PC-9 (cell line): Measurements from ENCODE around the gene TLCD3A. TPM values are rescaled to one million over a fixed set of nuclear protein-coding genes. Genes with fewer than 3 reads are reported as not detected.

ENCODE experiments used
- BruUV-seq: library from RNA; stranded (reverse); fragments of 400-500 nt; replicated peaks from 2 replicates; lab custom pipeline; 2021; lab: Mats Ljungman, UMichigan
- CTCF ChIA-PET: fragments of 300-600 bp; sonication (Branson Sonifier 250); formaldehyde crosslinking; loops from one replicate; lab custom pipeline; 2022; ENCODE audit warnings: antibody characterized with exemption; lab: Charles Lee
- POLR2A ChIA-PET: fragments of 300-600 bp; sonication (Branson Sonifier 250); formaldehyde crosslinking; loops from one replicate; lab custom pipeline; 2022; ENCODE audit warnings: antibody characterized with exemption; ENCODE audit not compliant: unreplicated experiment; lab: Charles Lee
- DNase-seq, 2 experiments: peaks; one replicate each; pipeline versions ENCODE4 v3.0.0 to v3.0.0-alpha.2; 2015 to 2022; ENCODE audit warnings: mixed read lengths in 1 of 2
- H2AFZ ChIP-seq: fragments of 200-600 bp; sonication (generic); 2 replicates; pipeline ENCODE4 v1.8.1; 2017; ENCODE audit warnings: antibody characterized with exemption
- H3F3A ChIP-seq: fragments of 200-600 bp; sonication (generic); 2 replicates; pipeline ENCODE4 v1.8.1; 2017; ENCODE audit warnings: antibody characterized with exemption, mild to moderate bottlenecking, low read depth; ENCODE audit not compliant: insufficient read depth
- H3K27ac ChIP-seq: fragments of 200-600 bp; sonication (generic); 2 replicates; pipeline ENCODE4 v1.6.1; 2016; ENCODE audit warnings: mixed run types
- H3K27me3 ChIP-seq: fragments of 200-600 bp; sonication (generic); 2 replicates; pipeline ENCODE4 v1.6.1; 2016; ENCODE audit warnings: low read depth, mixed run types; ENCODE audit not compliant: insufficient read depth
- H3K36me3 ChIP-seq: fragments of 200-600 bp; sonication (generic); 2 replicates; pipeline ENCODE4 v1.6.1; 2016; ENCODE audit warnings: low read depth, mixed run types
- H3K4me1 ChIP-seq: fragments of 200-600 bp; sonication (generic); replicated peaks from 2 replicates; pipeline ENCODE4 v1.6.1; 2016; ENCODE audit warnings: mixed run types; ENCODE audit not compliant: insufficient read depth
- H3K4me2 ChIP-seq: fragments of 200-600 bp; sonication (generic); 2 replicates; pipeline ENCODE4 v1.6.1; 2017; ENCODE audit warnings: mixed run types
- H3K4me3 ChIP-seq: fragments of 200-600 bp; sonication (generic); 2 replicates; pipeline ENCODE4 v1.6.1; 2016; ENCODE audit warnings: mixed run types
- H3K79me2 ChIP-seq: fragments of 200-600 bp; sonication (generic); 2 replicates; pipeline ENCODE4 v1.6.1; 2017; ENCODE audit warnings: low read depth, mixed run types
- H3K9me2 ChIP-seq: fragments of 200-600 bp; sonication (generic); 2 replicates; pipeline ENCODE4 v1.8.1; 2017; ENCODE audit warnings: mild to moderate bottlenecking; ENCODE audit not compliant: insufficient read depth
- H3K9me3 ChIP-seq: fragments of 200-600 bp; sonication (generic); 2 replicates; pipeline ENCODE4 v1.8.1; 2016; ENCODE audit warnings: low read depth; ENCODE audit not compliant: insufficient read depth
- H4K20me1 ChIP-seq: fragments of 200-600 bp; sonication (generic); 2 replicates; pipeline ENCODE4 v1.8.1; 2017; ENCODE audit not compliant: insufficient read depth
- EZH2 ChIP-seq: fragments of 200-600 bp; sonication (generic); IDR thresholded peaks from 2 replicates; pipeline ENCODE4 v1.8.0; 2017; ENCODE audit warnings: antibody characterized with exemption, low read depth
- intact Hi-C: fragments of 100-400 bp; cut with micrococcal nuclease; formaldehyde crosslinking; loops from one replicate; pipeline ENCODE4 v1.10.0; 2022; ENCODE audit not compliant: unreplicated experiment
- total RNA-seq: library from RNA; stranded (reverse); gene quantifications from 2 replicates; pipeline ENCODE4 v1.2.3, GENCODE V29; 2021
- TF ChIP-seq, protein P1 (sequence below): fragments of 200-600 bp; sonication (generic); conservative IDR thresholded peaks from 2 replicates; pipeline ENCODE4 v1.6.1; 2017; ENCODE audit warnings: mixed run types, antibody characterized with exemption, mild to moderate bottlenecking, moderate library complexity

Gene TLCD3A
- total RNA-seq, 1 experiment from 2014 or later = 13.4 TPM

DNA sequence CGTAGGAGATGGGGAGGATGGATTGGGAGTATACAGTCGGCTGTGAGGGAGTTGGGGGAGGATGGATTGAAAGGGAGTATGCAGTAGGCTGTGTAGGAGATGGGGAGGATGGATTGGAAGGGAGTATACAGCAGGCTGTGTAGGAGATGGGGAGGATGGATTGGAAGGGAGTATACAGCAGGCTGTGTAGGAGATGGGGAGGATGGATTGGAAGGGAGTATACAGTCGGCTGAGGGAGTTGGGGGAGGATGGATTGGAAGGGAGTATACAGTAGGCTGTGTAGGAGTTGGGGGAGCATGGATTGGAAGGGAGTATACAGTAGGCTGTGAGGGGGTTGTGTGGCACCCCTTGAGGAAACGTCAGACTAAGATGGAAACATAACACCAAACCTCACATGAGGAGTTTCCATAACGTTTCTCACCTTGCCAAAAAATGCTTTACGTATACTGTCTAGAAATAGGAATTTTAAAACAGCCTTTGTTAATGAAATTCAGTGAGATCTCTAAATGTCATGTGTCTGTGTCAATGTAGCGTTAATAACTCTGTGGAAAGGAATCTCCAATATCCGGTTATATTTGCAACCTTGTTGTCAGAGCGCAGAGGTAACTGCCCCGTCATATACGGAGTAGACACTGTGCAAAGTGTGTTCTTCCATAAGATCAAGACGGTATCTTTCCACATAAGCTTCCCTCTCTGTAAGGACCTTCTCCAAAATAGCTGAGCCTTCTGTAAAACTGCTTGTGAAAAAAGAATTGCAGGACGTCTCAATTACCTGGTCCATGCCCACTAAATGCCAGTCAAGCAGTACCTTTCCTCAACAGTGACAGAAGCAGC lies 11.5 kb upstream of the TLCD3A start:
- H2AFZ ChIP-seq = no peak overlapping the region
- no TSS peak for BruUV-seq
- H3K27ac ChIP-seq = no peak overlapping the region
- no peak overlapping the region for H3K4me3 ChIP-seq
- no peak for DNase-seq
- no peaks in the 10 kb centered on the region for H3K9me2 ChIP-seq
- H3F3A ChIP-seq = peaks cover 13% of the 10 kb centered on the region; the same call in 1 of the 2 replicates
- CTCF ChIA-PET = no interaction called here
- no peaks in the 10 kb centered on the region for H3K9me3 ChIP-seq
- H3K79me2 ChIP-seq = no peaks in the 10 kb centered on the region
- no peaks in the 10 kb centered on the region for H3K27me3 ChIP-seq
- intact Hi-C loops = no loop called here
- peaks cover 10% of the 10 kb centered on the region for H3K4me1 ChIP-seq
- no peak overlapping the region for H3K4me2 ChIP-seq
- no peaks in the 10 kb centered on the region for H4K20me1 ChIP-seq
- POLR2A ChIA-PET = no interaction called here
- TF ChIP-seq, protein P1, sequence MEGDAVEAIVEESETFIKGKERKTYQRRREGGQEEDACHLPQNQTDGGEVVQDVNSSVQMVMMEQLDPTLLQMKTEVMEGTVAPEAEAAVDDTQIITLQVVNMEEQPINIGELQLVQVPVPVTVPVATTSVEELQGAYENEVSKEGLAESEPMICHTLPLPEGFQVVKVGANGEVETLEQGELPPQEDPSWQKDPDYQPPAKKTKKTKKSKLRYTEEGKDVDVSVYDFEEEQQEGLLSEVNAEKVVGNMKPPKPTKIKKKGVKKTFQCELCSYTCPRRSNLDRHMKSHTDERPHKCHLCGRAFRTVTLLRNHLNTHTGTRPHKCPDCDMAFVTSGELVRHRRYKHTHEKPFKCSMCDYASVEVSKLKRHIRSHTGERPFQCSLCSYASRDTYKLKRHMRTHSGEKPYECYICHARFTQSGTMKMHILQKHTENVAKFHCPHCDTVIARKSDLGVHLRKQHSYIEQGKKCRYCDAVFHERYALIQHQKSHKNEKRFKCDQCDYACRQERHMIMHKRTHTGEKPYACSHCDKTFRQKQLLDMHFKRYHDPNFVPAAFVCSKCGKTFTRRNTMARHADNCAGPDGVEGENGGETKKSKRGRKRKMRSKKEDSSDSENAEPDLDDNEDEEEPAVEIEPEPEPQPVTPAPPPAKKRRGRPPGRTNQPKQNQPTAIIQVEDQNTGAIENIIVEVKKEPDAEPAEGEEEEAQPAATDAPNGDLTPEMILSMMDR = no peak
- TF ChIP-seq EZH2 = no peak
- no peaks in the 10 kb centered on the region for H3K36me3 ChIP-seq

DNA sequence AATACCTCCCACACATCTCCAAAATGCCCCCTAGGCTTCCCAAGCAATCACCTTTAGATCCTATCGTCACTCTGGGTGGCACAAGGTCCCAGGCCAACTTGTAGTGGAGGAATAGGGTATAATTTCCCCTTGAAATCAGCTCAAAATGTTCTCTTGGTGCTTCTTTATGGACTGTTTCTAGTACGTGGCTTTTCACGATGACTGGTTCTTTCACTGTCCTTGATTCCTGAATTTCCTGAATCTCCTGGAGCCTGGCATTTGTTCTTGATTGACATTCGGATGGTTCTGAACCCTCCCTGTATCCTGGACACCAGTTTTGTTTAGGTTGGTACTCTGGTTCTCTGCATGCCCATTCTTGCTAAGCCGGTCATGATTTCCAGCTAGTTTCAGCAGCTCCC lies 10.9 kb upstream of the TLCD3A start:
- no peak for DNase-seq
- Histone ChIP-seq H3K4me1 (peaks cover 4% of the 10 kb centered on the region; the same call in 1 of the 2 replicates), H3K27ac (no peak overlapping the region), H3K9me3 (no peaks in the 10 kb centered on the region), H2AFZ (no peak overlapping the region), H3K36me3 (no peaks in the 10 kb centered on the region), H3F3A (peaks cover 13% of the 10 kb centered on the region; the same call in 1 of the 2 replicates), H3K4me2 (no peak overlapping the region), H3K9me2 (no peaks in the 10 kb centered on the region), H4K20me1 (no peaks in the 10 kb centered on the region), H3K4me3 (no peak overlapping the region), H3K27me3 (no peaks in the 10 kb centered on the region), H3K79me2 (no peaks in the 10 kb centered on the region)
- no TSS peak for BruUV-seq
- CTCF ChIA-PET = no interaction called here
- intact Hi-C loops = no loop called here
- POLR2A ChIA-PET = no interaction called here
- TF ChIP-seq EZH2 = no peak
- TF ChIP-seq, protein P1 = no peak

DNA sequence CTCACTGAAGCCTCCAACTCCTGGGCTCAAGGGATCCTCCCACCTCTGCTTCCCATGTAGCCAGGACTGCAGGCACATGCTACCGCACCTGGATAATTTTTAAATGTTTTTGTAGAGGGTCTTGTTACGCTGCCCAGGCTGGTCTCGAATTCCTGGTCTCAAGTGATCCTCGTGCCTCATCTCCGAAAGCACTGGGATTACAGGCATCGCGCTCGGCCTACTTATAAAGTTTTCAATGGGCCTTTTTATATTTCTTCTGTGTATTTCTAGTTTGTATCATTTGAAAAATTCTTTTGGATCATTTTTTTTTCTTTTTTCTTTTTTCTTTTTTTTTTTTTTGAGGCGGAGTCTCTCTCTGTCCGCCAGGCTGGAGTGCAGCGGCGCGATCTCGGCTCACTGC lies 7.3 kb upstream of the TLCD3A start:
- BruUV-seq = no TSS peak
- Histone ChIP-seq H4K20me1 (no peaks in the 10 kb centered on the region), H2AFZ (no peak overlapping the region), H3F3A (peaks cover 17% of the 10 kb centered on the region; the same call in 1 of the 2 replicates), H3K27me3 (no peaks in the 10 kb centered on the region), H3K4me2 (no peak overlapping the region), H3K36me3 (no peaks in the 10 kb centered on the region), H3K9me3 (no peaks in the 10 kb centered on the region), H3K4me1 (no peaks in the 10 kb centered on the region), H3K79me2 (no peaks in the 10 kb centered on the region), H3K27ac (no peak overlapping the region), H3K9me2 (no peaks in the 10 kb centered on the region), H3K4me3 (no peak overlapping the region)
- DNase-seq = no peak
- intact Hi-C loops = no loop called here
- POLR2A ChIA-PET = no interaction called here
- TF ChIP-seq, protein P1 = no peak
- TF ChIP-seq EZH2 = no peak
- CTCF ChIA-PET = no interaction called here
